Tibial artery (tissue), 4 donors: ENCODE results near the gene KDF1.

Source experiments
- DNase-seq, 2 donors: peaks; one replicate each; pipeline ENCODE4 v3.0.0-alpha.2; 2019
- H3K27ac ChIP-seq, 2 donors: fragments of 200-600 bp; sonication (generic) in 1 of 2; 1 replicate in 1 of 2; 2 replicates in 1 of 2; pipeline ENCODE4 v1.5.1; 2018 to 2019; ENCODE audit warnings: mild to moderate bottlenecking in 1 of 2
- H3K27me3 ChIP-seq, 2 donors: fragments of 200-600 bp; sonication (generic) in 1 of 2; one replicate each; pipeline versions ENCODE4 v1.5.1 to v1.6.0; 2016 to 2019
- H3K36me3 ChIP-seq, 3 donors: fragments of 200-600 bp; sonication (generic) in 2 of 3; one replicate each; pipeline ENCODE4 v1.5.1; 2016 to 2019; ENCODE audit warnings: mild to moderate bottlenecking in 2 of 3
- H3K4me1 ChIP-seq, 4 donors: fragments of 200-600 bp; sonication (generic) in 2 of 4; 1 replicate in 3 of 4; 2 replicates in 1 of 4; pipeline ENCODE4 v1.5.1; 2016 to 2019
- H3K4me3 ChIP-seq, 2 donors: fragments of 200-600 bp; sonication (generic) in 1 of 2; 1 replicate in 1 of 2; 2 replicates in 1 of 2; pipeline ENCODE4 v1.5.1; 2018 to 2019; ENCODE audit warnings: mild to moderate bottlenecking in 2 of 2
- H3K9me3 ChIP-seq, 3 donors: fragments of 200-600 bp; sonication (generic) in 1 of 3; one replicate each; pipeline ENCODE4 v1.5.1; 2016 to 2019
- CTCF ChIP-seq, 2 experiments: fragments of 200-600 bp in 1 of 2; fragments of 450-650 bp in 1 of 2; IDR thresholded peaks; one replicate each; pipeline ENCODE4 v1.5.1; 2017 to 2019; ENCODE audit warnings: antibody characterized with exemption in 2 of 2, mild to moderate bottlenecking in 1 of 2, moderate library complexity in 1 of 2
- intact Hi-C: fragments of 100-400 bp; cut with DNase I; formaldehyde crosslinking; loops from one replicate; pipeline ENCODE4 v1.15.0; 2023; ENCODE audit warnings: low total_unique reads

The KDF1 gene

GRCh38 chr1:26976621-26977510 lies 16.6 kb upstream of the KDF1 start:
- Histone ChIP-seq H3K4me1 (no peaks in the 10 kb centered on the region), H3K9me3 (no peaks in the 10 kb centered on the region), H3K27ac (no peak overlapping the region), H3K4me3 (no peak overlapping the region), H3K27me3 (no peaks in the 10 kb centered on the region), H3K36me3 (no peaks in the 10 kb centered on the region)
- TF ChIP-seq CTCF (IDR thresholded peaks at IDR 0.05) = no peak
- DNase-seq = no peak
- intact Hi-C loops = no loop called here

- Histone ChIP-seq H3K27ac (no peak overlapping the region), H3K27me3 (peaks cover 0 to 35% of the 10 kb centered on the region in 2 donors), H3K36me3 (no peaks in the 10 kb centered on the region), H3K4me3 (no peak overlapping the region), H3K9me3 (no peaks in the 10 kb centered on the region), H3K4me1 (no peaks in the 10 kb centered on the region)
- intact Hi-C loops = loop anchor here (5.0 kb wide), 1 partner anchor 114 kb away; no protein-coding TSS in a partner anchor
- no peak for TF ChIP-seq CTCF (IDR thresholded peaks at IDR 0.05)
- no peak for DNase-seq
These were observed 12.6 kb upstream of the KDF1 start for GRCh38 chr1:26972821-26973220.

- DNase-seq = no peak
- no peaks in the 10 kb centered on the region for H3K4me1 ChIP-seq
- H3K27me3 ChIP-seq = peaks cover 0 to 37% of the 10 kb centered on the region in 2 donors
- intact Hi-C loops = loop anchor here (5.0 kb wide), 1 partner anchor 115 kb away; no protein-coding TSS in a partner anchor
- no peak overlapping the region for H3K27ac ChIP-seq
- no peaks in the 10 kb centered on the region for H3K9me3 ChIP-seq
- no peak for TF ChIP-seq CTCF (IDR thresholded peaks at IDR 0.05)
- H3K36me3 ChIP-seq = no peaks in the 10 kb centered on the region
- no peak overlapping the region for H3K4me3 ChIP-seq
These were observed 12.1 kb upstream of the KDF1 start for GRCh38 chr1:26972390-26972789.

- Histone ChIP-seq H3K27ac (no peak overlapping the region), H3K4me1 (no peaks in the 10 kb centered on the region), H3K9me3 (no peaks in the 10 kb centered on the region), H3K36me3 (no peaks in the 10 kb centered on the region), H3K27me3 (peaks cover 0 to 39% of the 10 kb centered on the region in 2 donors), H3K4me3 (no peak overlapping the region)
- TF ChIP-seq CTCF (IDR thresholded peaks at IDR 0.05) = no peak
- no peak for DNase-seq
- intact Hi-C loops = loop anchor here (5.0 kb wide), 1 partner anchor 116 kb away; no protein-coding TSS in a partner anchor
These were observed 11.3 kb upstream of the KDF1 start for GRCh38 chr1:26971590-26971989.

DNA sequence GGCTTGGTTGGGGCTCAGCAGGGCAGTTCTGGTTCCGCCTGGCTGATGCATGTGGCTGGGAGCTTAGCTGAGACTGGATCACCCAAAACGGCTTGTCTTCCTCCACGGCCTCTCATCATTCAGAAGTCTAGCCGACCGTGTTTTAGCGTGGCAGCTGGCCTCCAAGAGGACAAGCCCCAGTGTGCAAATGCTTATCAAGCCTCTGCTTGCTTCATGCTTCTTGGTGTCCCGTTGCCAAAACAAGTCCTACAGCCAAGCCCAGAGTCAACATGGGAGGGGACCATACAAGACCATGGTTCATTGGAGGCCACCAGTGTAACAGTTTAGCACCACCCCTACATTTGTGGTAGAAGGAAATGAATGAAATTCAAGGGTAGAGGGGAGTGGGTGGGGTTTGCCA lies 10.5 kb upstream of the KDF1 start:
- H3K4me1 ChIP-seq = no peaks in the 10 kb centered on the region
- H3K27ac ChIP-seq = no peak overlapping the region
- no peak for TF ChIP-seq CTCF (IDR thresholded peaks at IDR 0.05)
- H3K9me3 ChIP-seq = no peaks in the 10 kb centered on the region
- H3K36me3 ChIP-seq = no peaks in the 10 kb centered on the region
- intact Hi-C loops = loop anchor here (5.0 kb wide), 1 partner anchor 116 kb away; no protein-coding TSS in a partner anchor
- DNase-seq = no peak
- no peak overlapping the region for H3K4me3 ChIP-seq
- peaks cover 0 to 47% of the 10 kb centered on the region in 2 donors for H3K27me3 ChIP-seq
